ENCODE measurements around the gene MTHFS.

GRCh38 chr15:79886124-79886523 is 10.7 kb downstream of the MTHFS start:
- TF ChIP-seq CTCF (IDR thresholded peaks at IDR 0.05) = no peak
- no peak for TF ChIP-seq POLR2A (IDR thresholded peaks at IDR 0.05)
